Left hindlimb (tissue), 1 donor: ENCODE measurements around the gene UNC45A.
"Not testable (repeated sequence)": the region's sequence is repeated elsewhere in the genome, so short reads cannot be mapped to it uniquely, and the experiment has no call there.

Source experiments
- DNase-seq: peaks from one replicate; pipeline ENCODE4 v3.0.0-alpha.2; 2018

UNC45A gene

DNA sequence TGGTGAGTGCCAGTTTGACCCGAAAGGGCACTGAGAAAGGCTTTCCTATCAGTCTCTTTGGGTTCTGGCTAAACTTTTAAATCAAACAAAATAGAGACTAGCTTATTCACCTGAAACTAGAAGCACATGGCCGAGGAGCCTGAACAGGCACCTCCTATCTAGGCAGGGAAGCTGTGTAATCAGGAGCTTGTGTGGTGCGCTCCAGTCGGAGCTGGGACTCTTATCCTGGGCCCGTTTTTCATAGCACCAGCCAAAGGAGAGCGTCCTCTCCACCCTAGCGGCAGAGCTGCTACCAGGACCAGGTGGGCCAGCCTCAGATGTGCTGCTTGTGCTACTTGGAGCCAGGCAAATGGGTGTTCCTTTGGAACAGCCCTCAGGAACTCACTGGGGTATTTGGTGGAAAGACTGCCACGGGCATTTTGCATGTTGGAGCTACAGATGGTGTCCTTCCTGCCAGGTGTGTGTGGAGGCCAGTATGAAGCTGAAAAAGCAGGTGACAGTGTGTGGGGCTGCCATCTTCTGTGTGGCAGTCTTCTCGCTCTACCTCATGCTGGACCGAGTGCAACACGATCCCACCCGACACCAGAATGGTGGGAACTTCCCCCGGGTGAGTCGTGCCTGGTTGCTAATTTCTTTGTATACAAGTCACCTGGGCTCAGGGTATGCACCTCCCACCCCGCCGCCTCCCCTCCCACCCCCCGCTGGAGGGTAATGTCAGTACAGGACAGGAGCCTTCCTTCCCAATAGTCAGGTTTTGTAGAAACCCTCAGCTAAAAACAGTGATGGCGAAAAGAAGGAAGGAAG lies 31.1 kb upstream of the UNC45A start:
- DNase-seq: no peak

DNA sequence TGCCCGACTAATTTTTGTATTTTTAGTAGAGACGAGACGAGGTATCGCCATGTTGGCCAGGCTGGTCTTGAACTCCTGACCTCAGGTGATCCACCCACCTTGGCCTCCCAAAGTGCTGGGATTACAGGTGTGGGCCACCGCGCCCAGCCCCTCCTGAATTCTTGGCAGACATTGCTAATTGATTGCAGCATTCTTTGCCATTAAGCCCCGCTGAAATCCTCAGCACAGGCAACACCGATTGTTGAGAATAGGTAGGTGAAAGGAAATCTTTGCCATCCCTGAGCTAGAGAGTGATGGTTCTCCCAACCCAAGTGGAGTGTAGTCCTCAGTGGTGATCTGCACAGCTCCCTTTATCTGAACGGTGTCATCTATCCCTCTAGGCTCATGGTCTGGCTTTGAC lies 30.3 kb upstream of the UNC45A start:
- no peak for DNase-seq

DNA sequence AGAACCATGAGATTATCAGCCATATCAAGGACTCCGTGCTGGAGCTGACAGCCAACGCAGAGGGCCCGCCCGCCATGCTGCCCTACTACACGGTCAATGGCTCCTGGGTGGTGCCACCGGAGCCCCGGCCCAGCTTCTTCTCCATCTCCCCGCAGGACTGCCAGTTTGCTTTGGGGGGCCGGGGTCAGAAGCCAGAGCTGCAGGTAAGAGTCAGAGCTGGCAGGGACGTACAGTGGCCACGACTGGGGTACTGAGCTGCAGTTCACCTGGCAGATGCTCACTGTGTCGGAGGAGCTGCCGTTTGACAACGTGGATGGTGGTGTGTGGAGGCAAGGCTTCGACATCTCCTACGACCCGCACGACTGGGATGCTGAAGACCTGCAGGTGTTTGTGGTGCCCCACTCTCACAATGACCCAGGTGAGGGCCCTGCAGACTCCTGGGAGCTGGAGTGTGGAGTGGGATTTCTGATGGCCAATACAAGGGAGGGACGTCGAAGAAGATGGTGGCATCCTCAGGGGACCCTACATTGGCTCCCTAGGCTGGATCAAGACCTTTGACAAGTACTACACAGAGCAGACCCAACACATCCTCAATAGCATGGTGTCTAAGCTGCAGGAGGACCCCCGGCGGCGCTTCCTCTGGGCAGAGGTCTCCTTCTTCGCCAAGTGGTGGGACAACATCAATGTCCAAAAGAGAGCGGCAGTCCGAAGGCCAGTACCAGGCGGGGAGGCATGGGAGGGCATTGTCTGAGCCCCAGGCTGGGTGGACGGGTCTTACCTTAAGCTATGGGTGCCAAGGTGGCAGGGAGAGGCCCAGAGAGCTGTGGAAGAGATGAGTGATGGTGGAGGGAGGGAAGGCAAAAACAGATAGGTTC lies 29.5 kb upstream of the UNC45A start:
- DNase-seq: no peak

DNA sequence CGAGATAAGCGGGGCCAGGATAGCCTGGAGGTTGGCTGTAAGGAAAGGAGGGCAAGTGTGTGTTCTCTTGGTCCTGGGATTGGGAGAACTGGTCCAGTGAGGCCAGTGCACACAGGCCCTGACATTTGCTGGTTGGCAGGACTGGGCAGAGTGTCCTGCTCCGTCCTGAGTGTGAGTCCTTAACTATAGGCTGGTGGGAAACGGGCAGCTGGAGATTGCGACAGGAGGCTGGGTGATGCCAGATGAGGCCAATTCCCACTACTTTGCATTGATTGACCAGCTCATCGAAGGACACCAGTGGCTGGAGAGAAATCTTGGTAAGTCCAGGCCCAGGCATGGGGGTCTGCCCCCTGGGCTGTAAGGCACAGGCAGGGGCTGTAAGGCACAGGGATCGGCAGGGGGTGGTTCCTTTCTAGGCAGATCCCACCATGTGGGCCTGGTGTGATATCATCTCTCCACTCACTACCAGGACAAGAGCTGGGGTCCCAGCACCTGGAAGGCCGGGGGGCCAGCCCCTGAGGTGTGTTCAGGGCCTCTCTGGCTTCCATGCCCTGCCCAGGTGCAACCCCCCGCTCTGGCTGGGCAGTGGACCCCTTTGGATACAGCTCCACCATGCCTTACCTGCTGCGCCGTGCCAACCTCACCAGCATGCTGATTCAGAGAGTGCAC lies 28.8 kb upstream of the UNC45A start:
- no peak for DNase-seq

DNA sequence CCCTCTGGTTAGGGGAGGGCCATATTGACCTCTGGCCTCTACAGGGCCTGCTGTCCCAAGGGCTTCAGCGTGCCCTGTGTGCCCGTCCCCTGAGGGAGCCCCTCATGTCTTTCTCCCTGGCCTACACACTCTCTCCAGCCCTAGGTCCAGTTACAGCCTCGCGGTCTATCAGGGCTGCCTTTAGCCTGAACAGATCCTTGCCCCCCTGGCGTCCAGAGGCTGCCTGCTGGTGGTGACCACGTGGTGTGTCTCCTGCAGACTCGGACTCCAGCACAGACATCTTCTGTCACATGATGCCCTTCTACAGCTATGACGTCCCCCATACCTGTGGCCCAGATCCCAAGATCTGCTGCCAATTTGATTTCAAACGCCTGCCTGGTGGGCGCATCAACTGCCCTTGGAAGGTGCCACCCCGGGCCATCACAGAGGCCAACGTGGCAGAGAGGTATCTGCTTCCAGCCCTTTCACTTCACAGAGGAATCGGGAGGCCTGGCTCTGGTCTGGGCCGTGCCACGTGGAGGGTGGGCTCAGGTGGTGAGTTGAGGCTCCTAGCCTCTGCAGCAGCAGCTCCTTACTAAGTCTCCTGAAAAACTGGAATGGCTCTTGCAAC lies 27.9 kb upstream of the UNC45A start:
- no peak for DNase-seq

DNA sequence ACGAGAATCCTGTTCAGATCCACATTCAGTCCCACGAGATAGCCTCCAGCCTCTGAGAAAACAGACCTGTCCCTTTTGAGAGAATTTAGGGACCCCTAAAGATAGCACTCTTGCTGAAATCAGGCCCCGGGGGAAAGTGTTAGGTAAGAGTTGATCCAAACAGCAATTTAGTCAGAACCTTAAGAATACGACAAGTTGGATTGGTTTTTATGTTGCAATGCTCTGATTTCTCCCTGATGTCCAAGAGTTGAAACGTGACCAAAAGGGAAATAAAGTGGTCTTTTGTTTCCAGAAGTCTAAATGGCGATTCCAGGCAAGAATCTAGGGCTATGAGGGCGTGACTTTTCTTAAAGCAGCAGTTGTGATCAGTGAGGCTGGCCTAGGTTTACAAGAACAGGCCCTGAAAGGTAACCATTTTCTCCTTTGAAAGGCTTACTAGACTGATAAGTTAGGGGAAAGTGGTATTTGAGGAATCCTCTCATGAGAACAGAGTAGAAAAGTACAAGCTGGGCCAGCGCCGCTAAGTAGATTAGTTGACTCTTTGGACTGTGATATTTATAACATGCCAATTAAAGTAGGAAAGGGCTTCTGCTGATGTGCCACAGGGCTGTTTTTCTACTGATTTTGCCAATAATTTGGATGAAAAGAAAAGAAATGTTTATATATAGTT lies 27.1 kb upstream of the UNC45A start:
- no peak for DNase-seq

DNA sequence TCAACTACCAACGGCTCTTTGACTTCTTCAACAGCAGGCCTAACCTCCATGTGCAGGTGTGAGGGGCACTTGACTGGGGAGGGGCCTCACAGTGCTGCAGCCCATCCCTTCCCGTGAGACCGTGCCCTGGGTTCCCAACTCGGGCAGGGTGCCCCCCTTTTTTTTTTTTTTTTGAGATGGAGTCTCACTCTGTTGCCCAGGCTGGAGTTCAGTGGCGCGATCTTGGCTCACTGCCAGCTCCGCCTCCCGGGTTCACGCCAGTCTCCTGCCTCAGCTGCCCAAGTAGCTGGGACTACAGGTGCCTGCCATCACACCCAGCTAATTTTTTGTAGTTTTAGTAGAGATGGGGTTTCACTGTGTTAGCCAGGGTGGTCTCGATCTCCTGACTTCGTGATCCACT lies 25.6 kb upstream of the UNC45A start:
- DNase-seq: not testable (repeated sequence)

DNA sequence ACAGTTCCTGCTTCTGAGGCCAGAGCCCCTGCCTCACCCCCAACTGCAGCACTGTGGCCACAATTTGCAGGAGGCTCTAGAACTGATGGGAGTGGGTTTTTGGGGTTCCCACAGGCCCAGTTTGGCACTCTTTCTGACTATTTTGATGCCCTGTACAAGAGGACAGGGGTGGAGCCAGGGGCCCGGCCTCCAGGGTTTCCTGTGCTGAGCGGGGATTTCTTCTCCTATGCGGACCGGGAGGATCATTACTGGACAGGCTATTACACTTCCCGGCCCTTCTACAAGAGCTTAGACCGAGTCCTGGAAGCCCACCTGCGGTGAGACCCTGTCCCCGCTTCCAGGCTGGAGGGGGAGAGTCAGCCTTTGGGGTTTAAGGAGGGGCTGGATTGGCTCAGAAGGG lies 25.1 kb upstream of the UNC45A start:
- no peak for DNase-seq

DNA sequence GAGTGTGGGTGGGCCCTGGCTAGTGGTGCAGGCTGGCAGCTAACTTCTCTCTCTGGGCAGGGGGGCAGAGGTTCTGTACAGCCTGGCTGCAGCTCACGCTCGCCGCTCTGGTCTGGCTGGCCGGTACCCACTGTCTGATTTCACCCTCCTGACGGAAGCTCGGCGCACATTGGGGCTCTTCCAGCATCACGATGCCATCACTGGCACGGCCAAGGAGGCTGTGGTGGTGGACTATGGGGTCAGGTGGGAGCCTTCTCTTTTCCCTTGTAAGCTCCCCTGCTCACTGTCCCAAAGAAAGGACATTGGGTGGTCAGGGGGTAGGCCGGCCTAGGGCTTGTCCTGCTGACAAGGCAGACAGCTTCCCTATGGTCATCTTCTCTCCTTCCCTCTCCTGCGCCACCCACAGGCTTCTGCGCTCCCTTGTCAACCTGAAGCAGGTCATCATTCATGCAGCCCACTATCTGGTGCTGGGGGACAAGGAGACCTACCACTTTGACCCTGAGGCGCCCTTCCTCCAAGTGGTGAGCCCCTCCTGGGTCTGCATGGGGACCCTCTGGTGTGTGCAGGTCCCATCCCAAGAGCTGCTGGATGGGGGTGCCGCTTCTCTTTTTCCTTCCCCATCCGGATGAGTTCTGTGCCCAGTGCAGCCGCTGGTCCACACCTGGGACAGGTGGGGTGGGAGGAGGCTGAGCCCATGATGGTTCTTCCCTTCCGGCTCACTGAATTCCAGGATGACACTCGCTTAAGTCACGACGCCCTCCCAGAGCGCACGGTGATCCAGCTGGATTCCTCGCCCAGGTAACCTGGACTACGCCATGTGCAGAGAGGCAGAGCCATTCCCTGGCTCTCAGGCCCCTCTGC lies 24.4 kb upstream of the UNC45A start:
- DNase-seq: no peak

DNA sequence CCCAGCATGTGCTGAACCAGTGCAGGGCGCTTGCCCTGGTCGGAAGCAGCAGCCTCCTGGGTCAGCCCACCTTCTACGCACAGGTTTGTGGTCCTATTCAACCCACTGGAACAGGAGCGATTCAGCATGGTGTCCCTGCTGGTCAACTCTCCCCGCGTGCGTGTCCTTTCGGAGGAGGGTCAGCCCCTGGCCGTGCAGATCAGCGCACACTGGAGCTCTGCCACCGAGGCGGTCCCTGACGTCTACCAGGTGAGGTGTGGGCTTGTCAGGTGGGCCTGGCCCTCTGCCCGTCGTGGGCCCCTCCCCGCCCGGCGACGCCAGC lies 23.8 kb upstream of the UNC45A start:
- no peak for DNase-seq

DNA sequence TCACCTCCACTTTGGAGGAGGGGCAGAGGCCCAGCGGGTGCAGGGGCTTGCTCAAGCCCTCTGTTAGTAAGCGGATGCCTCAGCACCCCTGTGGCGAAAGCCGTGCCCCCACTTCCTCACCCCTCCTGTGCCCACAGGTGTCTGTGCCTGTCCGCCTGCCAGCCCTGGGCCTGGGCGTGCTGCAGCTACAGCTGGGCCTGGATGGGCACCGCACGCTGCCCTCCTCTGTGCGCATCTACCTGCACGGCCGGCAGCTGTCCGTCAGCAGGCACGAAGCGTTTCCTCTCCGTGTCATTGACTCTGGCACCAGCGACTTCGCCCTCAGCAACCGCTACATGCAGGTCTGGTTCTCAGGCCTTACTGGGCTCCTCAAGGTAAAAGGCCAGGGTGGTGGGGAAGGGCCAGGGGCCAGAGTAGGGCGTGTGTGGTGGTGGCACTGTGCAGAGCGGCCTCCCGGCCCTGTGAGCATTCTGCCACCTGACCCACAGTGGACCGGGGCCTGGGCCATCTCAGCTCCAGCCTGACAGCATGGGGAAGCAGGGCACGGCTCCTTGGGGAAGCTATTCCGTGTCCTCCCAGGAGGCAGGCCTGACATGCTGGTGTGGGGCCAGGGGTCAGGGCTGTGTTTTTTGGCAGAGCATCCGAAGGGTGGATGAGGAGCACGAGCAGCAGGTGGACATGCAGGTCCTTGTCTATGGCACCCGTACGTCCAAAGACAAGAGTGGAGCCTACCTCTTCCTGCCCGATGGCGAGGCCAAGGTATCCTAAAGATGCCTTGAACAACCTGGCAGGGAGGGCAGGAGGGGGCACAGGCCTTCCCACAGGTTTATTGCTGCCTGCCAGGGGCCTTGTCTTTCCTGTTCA lies 22.9 kb upstream of the UNC45A start:
- DNase-seq: no peak

DNA sequence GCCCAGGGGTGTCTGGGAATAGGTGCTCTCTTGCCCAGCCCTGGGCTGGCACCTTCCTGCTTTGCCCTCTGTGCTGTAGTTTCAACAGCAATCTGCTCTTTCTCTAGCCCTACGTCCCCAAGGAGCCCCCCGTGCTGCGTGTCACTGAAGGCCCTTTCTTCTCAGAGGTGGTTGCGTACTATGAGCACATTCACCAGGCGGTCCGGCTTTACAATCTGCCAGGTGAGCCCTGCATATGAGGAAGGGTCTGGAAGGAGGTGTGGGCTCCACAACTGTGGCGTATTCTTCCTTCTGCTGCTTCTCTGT lies 22.4 kb upstream of the UNC45A start:
- DNase-seq: no peak

DNA sequence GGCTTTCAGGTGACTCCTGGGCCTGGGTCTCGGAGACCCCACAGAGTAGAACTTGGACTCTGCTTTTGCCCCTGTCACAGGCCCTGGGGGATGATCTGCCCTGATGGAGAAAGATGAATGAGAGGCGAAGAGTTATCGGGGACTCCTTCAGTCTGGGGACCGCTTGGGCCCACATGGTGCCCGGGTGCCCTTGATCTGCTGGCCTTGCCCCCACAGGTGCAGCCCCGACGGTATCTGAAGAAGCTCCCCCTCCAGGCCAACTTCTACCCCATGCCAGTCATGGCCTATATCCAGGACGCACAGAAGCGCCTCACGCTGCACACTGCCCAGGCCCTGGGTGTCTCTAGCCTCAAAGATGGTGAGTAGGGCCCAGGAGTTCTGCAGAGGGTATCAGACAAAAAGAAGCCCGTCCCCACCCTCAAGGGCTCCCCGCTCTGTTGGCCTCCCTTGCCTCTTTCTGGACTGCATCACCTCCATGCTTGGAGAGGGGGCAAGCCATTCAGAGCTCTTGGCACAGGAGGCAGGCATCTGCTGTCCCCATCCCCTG lies 21.6 kb upstream of the UNC45A start:
- no peak for DNase-seq

DNA sequence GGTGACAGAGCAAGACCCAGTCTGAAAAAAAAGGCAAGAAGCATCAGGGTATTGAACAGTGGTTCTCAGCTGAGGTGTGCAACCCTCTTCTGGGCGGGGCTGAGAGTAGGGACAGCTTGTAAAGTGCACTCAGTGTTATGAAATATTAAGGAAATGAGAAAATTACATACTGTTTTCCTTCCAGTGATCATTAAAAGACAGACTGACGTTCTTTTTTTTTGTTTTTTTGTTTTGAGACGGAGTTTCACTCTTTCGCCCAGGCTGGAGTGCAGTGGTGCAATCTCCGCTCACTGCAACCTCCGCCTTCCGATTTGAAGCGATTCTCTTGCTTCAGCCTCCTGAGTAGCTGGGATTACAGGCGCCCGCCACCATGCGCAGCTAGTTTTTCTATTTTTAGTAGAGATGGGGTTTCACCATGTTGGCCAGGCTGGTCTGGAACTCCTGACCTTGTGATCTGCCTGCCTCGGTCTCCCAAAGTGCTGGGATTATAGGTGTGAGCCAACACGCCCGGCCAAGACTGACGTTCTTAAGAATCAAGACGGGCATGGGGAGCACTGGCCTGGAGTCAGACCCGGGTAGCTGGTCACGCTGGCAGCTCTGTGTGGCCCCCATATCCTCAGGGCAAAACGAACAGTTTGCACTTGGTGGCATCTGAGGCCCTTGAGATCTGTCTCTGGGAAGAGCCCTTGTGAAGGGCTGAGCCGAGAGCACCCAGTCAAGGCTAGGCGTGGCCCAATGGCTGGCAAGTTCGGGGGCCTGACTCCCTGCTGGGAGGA lies 20.6 kb upstream of the UNC45A start:
- DNase-seq: no peak

DNA sequence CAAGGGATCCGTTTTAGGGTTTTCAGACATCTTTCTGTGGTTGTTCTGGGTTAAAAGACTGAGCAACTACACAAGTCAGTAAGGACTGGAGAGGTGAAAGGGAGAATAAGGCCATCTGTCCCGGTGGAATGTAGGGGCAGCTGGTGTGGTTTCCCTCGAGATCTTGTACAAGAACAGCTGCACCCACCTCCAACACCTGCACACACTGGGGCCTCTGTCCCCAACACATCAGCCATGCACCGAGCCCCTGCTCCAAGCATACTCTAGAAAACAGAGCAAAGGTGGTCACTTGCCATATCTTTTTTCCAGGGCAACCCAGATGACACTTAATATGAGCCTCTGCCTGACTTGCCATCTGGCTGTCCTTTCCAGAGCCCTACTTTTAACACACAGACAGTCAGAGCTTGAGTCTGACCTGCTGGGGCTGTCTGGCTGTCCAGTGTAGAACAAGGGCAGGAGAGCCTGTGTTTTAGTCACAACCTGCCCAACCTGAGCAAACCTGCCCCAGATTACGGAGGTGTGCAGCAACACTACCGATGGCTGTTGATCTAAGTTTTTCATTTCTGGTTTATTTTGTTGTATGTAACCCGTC lies 19.8 kb upstream of the UNC45A start:
- no peak for DNase-seq

DNA sequence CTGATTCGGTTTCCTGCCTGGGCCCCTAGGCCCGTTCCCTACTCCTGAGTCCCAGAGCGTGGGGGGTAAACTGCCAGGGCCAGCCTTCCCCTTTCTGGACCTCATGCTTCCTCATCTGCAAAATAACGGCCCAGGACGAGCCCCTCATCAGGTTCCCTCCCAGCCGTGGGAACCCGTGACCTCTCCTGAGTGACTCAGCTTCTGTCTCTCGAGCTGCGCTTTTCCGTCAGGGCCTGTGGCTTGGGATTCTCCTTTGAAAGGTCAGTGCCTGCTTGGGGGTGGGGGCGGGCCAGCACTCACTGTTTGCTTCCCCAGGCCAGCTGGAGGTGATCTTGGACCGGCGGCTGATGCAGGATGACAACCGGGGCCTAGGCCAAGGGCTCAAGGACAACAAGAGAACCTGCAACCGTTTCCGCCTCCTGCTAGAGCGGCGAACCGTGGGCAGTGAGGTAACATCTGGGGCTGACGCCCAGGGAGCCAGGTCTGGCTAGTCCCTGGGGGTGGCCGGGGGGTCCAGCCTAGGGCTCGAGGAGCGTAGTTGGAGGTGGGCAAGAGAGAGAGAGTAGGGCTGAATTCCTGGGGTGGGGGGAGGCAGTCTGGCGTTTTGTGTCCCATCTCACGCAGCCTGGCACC lies 19.2 kb upstream of the UNC45A start:
- DNase-seq: no peak

DNA sequence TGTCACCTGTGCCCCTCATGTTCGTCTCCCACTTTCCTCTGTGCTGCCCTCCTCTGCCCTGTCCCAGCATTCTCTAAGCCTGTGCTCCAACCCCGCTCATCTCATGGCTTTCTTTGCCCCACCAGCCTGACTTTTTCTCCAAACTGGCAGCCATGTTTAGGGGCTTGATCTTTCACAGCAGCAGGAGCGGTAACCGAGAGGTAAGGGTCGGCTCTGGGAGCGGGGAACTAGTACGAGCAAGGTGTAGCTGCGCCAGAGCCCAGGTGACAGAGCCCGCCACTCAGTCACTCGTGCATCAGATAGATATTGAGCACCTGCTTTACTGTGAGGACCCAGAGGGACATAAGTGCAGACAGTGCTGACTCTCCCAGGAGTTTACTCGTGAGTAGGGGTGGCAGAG lies 18.6 kb upstream of the UNC45A start:
- DNase-seq: no peak

DNA sequence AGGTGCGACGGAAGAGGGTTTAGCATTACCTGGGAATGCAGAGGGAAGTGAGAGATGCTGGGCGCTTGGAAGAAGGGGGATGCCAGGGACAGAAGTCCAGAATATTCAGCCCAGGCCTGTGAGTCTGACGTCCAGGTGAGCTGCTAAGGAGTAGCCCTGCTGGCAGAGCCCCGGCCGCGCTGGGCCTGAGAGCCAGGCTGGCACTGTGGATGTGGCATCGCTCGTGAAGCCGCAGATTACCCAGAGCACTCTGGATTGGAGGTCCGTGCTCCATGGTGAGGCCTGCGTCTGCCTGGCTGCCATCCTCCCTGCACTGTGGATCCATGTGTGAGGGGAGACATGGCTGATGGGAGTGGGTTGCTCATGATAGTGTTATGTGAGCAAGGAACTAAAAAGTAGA lies 17.5 kb upstream of the UNC45A start:
- no peak for DNase-seq
